ENCODE data around the gene MACROD1.

DNA sequence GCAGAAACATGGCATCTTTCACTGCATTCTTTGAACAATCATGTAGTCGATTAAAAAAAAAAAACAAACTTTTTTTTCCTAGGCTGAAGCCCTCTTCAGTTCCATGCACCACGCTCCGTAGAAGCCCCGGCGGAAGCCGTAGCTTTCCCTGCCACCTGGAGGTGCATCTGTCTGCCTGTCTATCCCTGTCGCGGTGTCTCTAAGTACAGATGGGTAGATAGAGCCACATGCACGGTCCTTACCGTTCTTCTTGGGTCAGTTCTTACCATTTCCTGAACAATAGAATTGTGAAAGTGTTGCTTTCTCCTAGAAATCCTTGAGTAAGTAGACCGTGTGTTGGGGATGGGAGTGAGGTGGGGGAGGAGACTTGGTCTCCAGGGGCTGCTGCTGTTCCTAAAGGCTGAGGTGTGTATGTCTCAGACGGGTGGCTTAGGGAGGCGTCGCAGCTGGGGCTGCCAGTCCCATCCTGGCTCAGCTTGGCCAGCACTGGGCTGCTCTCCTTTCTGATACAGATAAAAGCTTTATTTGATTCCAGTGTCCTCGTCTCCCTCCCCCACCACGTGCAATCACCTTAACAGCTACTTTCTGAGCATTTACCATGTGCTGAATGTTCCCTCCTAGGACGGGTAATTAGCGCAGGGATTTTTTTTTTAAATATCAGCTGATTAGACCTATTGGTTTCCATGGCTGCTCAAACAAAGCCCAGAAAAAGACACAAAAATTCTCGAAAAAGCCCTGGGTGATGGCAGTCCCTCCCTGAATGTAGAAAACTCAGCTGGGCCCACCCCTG is 46.8 kb downstream of the MACROD1 start:
- TF ChIP-seq, protein P1, sequence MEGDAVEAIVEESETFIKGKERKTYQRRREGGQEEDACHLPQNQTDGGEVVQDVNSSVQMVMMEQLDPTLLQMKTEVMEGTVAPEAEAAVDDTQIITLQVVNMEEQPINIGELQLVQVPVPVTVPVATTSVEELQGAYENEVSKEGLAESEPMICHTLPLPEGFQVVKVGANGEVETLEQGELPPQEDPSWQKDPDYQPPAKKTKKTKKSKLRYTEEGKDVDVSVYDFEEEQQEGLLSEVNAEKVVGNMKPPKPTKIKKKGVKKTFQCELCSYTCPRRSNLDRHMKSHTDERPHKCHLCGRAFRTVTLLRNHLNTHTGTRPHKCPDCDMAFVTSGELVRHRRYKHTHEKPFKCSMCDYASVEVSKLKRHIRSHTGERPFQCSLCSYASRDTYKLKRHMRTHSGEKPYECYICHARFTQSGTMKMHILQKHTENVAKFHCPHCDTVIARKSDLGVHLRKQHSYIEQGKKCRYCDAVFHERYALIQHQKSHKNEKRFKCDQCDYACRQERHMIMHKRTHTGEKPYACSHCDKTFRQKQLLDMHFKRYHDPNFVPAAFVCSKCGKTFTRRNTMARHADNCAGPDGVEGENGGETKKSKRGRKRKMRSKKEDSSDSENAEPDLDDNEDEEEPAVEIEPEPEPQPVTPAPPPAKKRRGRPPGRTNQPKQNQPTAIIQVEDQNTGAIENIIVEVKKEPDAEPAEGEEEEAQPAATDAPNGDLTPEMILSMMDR (IDR thresholded peaks at IDR 0.05), result no peak
- TF ChIP-seq ZFX (IDR thresholded peaks at IDR 0.05; ENCODE audit: borderline replicate concordance), result no peak
